CD4-positive, alpha-beta T cell treated with Interleukin-17A for 4 hours (primary cell): ENCODE results near the gene KCNJ16.

Source experiments
- DNase-seq: peaks from one replicate; pipeline ENCODE4 v3.0.0-alpha.2; 2020; ENCODE audit warnings: mixed read lengths

Gene KCNJ16

DNA sequence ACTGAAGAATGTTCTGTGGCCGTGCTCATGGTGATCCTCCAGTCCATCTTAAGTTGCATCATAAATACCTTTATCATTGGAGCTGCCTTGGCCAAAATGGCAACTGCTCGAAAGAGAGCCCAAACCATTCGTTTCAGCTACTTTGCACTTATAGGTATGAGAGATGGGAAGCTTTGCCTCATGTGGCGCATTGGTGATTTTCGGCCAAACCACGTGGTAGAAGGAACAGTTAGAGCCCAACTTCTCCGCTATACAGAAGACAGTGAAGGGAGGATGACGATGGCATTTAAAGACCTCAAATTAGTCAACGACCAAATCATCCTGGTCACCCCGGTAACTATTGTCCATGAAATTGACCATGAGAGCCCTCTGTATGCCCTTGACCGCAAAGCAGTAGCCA lies 57.5 kb downstream of the KCNJ16 start:
- no peak for DNase-seq

DNA sequence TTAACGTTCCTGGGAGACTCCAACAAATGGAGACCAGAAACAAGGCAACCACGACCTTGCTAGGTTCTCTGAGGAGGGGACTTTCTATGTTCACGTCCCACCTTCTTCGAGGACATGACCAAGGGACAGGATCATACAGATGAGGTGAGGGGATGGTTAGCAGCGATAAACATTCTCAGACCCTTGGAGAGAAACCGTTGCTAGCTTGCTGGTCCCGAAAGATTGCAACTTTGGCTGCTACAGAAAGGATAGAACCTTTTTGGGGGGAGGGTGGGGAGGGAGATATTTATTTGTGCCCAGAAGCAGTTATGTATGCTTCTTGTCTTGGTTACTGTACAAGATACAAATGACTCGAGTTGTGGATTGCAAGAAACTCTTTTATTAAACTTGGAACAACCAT lies 59.0 kb downstream of the KCNJ16 start:
- DNase-seq = no peak

DNA sequence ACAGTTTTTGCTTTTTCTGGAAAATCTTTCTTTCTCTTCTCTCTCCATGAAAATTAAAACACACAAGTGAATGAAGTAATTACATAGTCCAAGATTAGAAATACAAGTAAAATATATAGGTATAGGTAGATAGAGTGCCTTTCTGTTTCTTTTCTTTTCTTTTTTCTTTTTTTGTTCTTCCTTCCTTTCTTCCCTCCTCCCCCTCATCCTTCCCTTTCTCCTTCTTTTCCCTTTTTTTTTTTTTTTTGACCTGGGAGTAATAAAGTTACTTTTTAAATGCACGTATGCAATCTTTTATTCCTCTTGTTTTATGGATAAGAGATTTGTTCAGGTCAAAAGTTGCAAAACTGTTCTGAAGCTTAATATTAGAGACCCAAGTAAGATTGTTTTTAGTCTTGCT lies 59.8 kb downstream of the KCNJ16 start:
- no peak for DNase-seq

DNA sequence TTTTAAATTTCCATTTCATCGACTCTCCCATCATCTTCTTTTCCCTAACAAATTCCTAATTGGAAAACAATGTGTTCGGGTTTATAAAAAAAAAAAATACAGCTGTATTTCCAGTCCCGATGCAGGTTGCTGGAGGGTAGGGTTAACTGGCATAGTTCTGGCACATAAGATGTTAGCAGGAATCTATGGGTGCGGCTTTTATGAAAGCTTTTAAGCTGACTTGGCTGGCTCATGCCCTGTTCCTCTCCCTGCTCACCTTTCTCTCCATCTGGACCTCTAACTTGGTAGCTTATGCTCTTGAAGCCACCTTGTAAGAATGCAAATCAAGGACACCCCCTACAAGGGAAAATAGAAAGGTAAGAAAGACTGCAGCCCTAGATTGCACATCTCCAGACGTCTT lies 61.1 kb downstream of the KCNJ16 start:
- no peak for DNase-seq

DNA sequence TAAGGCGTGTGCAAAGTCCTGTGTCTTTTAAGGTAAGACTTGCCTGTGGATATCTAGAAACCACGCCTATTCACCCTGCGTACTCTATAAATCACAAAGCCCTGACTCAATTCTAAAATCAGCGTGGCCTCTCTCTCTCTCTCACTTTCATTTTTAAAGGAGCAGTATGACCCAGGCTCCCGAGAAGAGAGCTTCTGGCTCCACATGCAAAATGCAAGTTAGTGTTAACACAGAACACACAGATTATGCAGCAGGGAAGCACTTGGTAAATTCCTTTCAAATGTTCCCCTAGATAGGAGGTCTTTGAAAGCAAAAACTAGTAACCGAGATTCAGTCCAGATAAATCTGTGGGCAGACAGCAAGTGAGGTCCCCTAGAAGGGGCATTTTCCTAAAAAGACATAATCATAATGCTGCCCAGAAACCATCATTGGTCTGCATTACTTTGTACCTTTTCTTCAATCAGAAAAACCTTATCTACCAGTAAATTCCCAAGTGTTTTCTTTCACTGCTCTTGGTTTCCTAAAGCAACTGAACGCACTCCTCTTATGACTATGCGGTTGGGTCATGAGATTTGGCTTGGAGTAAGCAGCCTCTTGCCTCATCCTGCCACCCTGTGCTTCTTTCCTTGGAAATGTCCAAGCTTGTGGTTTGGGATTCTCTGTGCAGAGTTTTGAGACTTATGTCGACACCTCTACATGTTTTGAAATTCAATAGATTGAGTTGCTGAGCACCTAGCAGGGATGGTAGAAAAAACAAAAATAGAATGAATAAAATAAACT lies 62.6 kb downstream of the KCNJ16 start:
- DNase-seq = no peak

DNA sequence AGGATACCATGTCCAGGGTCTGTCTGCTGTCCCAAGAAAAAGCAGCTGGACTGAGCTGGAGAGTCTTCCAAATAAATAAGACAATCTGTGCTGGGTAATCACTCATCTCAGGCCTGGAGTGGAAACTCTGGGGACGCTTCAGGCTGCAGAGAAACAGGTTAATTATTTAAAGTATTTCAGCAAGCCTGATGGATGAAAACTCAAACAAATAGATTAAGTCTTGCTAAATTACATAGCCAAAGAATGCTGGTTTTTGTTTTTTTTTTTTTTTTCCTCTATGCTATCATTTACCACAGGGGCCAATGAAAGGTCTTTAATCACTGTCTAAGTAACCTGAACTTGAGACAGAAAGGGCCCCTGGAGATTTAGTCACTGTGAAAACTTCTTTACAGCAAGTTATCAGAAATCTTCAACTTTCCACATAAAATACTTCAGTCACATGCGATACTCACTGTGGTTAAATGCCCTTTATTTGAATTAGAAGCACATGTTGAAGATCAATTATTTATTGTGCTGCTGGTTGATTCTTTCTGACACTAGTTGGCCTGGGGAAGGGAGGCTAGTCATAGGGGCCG lies 63.4 kb downstream of the KCNJ16 start:
- no peak for DNase-seq

DNA sequence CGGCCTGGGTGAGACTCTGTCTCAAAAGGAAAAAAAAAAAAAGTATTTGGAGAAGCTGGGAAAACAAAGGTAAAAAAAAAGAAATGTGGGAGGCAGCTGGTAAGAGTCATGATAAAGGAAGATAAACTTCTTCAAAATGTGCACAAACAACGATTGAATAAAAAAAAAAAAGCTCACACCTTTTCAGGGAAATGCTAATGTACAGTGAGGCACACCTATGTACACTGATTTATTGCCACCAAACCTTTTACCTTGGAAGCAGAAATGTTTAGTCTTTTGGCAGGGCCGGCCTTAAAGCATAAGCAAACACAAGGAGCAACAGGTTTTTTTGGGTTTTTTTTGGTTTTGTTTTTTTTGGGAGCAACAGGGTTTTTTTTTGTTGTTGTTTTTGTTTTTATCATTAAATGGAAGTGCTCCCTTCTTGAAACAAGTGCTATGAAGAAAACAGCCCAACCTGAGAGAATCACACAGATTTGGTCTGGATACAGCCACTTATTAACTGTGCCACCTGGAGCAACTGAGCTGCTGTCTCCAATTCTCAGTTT lies 64.5 kb downstream of the KCNJ16 start:
- no peak for DNase-seq

DNA sequence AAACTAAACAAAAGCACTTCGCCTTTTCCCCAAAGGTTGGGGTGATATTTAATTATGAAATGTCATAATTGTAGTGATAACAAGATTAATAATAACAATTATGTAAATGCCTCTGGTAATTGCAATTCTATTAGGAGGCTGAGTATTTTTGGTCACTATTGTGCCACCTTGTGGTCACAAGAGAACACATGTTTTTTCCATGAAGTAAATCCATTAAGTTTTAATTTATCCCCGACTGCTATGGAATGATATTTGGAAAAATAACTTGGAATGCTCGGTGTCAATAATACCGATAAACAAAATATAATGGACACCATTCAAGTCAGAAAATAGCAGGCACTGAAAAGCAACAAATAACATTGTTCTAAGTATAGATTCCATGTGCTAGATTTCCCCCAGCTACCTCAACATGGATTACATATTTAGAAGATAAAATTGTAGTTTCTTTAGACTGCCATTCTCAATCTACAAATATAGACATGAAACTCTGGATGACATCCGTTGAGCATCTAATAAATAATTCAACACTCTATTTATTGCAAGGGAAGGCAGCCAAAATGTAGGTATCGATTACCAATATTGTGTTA lies 69.3 kb downstream of the KCNJ16 start:
- no peak for DNase-seq

DNA sequence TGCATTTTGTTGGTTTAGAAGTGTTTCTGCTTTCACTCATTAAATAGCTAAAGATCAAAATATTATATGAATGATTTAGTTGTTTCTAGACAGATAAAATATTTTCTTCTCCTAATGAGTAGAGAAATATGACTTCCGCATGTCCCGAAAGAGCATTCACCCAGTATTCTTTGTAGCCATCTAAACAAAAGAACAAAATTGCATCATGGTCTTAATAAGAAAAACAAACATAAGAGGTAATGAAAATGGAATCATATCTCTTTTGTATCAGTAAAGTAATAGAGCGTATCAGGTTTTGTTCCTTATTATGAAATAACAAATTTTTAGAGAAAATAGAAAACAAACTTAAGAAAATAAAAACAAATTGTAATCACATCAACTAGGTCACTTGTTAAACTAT lies 78.2 kb downstream of the KCNJ16 start:
- no peak for DNase-seq

DNA sequence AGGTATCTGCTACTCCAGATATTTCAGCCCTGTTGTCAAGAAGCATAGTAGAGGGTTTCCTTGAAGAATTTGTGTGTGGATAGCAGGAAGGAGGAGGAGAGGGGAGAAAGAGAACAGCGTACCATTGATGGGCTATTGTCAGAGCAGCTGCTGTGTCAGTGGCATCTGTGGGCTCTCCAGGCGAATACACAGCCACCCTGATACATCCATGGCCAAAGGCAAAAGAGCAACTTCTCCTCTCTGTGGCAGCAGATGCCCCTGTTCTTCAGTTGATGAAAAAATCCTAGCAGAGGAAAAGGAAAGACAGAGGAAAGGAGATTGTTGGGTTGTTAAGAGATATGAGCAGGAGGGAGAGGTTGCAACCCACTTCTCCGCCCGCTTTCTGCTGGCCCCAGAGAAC lies 82.1 kb downstream of the KCNJ16 start:
- DNase-seq = no peak

DNA sequence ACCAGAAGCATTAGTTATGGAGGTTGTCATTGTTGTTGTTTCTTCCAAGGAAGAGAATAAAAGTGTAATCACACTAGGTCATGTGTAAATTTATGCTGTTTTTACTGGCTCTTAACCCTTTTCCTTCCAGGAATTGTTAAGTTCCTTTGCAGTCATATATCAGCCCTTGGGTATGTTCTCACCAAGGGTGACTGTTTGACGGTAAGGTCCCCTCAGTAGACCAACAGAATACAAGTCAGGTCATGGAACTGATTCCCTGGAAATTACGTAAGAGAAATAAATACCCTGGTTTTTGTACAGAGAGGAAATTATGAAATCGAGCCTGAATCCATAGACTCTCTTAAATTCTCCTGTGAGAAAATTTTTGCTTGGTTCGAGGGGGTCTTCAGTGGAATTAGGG lies 83.2 kb downstream of the KCNJ16 start:
- no peak for DNase-seq

DNA sequence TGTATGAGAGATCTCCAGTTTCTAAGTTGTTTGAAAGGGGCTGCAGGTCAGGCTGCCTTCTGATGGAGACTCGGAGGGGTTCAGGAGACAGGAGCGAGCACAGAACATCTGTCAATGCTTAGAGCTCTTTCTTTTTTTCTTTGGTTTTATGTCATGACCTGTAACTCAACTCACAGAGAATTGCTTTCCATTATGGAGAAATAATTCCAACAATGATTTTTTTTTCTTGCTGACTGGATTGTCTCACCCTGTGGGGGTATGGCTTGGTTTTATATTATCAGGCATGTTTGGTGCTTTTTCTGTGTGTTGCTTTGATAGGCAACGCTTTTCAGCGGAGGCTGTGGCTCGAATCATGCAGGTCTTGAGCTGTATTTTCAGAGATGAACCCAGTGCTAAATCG lies 83.6 kb downstream of the KCNJ16 start:
- no peak for DNase-seq

DNA sequence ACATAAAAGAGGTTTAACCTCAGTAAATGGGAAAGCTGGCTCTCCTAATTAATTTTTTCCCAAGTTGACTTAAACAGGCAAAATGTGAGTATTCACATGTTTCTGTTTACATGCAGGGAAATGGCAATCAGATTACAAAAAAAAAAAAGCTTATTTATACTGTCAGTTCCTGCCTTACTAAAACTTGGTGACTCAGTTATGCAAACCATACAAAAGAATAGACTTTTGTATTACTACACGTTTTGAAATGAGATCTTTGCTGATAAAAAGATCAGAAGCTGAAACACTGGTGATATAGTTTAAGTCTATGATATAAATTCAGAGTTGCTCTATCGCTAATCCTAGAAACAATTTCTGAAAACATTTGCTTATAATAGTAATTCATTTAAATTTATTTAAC lies 85.0 kb downstream of the KCNJ16 start:
- no peak for DNase-seq

DNA sequence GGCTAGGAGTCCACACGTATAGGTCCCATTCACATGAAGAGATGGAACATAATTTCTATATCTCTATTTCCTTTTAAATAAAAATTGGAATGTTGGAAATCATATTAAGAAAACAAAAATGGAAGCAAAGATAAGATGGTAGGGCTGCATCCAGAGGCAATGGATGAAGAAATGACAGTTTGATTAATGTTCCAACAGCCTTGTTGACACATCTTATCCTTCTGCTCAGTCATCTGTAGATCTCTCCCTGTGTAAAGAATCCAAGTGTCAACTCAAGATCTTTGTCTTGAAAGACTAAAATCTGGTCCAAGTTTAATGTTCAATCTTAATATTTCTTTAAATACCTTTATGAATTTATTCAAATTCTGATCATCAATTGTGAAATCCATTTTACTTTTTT lies 86.5 kb downstream of the KCNJ16 start:
- DNase-seq = no peak

DNA sequence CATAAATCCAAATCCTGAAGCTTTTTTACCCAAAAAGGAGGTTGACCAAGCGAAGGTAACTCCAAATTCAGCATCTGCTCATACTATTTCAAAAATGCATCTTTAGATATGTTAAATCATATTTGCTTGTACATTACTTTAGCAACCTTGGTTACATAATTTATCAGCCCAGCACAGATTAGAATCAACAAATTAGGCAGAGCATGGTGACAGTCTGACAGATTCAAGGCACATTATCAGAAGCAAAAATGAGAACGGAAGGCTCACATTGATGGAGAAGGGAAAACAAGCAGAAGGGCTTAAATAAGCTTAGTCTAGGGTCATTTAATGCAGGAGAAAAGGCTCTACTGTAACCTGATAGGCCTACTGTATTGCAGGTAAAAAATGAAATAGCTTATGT lies 90.4 kb downstream of the KCNJ16 start:
- DNase-seq = no peak

DNA sequence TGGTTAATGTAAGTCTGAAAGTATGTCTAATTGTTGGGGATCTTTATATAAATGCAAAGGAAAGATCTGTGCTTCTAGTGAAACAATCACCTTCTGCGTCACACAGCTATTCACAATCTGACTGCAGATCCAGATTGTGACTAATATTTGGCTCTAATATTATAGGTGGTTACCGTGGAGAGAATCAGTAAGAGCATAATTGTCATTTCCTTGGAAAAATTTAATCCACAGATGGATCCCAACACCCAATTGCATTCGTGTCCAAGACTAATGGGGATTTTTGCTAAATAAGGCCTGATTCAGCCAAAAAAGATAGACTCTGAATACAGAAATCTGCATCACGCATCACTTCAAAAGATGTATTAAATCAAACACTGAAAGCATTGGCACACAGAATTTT lies 91.6 kb downstream of the KCNJ16 start:
- DNase-seq = no peak

DNA sequence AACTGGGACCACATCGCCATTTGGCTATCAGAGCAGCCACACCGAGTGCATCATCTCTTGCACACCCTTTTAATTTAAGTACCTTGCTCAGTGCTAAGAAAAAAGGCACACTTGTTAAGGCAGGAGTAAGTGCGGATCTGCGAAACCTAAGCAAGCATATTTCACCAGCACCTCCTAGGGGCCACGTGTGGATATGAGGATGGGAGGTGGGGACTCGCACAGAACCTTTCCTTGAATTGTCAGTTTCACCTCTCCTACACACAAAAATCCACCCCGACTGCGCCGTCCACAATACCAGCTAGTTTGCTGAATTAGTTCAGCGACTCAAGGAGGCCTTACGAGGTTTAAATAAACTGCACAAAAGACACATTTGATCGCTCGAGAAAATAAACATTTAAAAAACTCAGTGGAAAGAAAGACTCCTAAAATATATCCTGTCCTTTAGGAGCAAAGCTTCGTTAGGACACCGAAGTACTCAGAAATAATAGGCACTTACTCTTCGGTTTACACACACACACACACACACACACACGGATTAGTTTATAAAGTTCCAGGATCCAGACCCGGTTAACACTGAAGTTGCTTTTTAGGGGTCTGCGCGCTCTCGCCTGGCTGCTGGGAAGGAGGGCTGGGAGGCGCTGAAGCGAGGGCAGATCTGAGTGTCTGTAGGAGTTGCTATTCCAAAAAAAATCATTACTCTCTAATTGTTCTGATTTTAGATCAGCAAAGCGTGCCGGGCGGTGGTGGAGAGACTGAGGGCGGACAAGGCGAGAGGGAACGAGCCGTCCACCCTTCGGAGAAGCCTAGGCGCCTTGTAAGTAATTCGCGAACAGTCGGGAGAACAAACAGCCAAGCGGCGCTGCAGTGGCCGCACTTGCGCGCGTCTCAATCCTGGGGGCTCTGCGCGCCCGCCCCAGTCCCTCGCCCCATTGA lies 93.3 kb downstream of the KCNJ16 start:
- DNase-seq = no peak

DNA sequence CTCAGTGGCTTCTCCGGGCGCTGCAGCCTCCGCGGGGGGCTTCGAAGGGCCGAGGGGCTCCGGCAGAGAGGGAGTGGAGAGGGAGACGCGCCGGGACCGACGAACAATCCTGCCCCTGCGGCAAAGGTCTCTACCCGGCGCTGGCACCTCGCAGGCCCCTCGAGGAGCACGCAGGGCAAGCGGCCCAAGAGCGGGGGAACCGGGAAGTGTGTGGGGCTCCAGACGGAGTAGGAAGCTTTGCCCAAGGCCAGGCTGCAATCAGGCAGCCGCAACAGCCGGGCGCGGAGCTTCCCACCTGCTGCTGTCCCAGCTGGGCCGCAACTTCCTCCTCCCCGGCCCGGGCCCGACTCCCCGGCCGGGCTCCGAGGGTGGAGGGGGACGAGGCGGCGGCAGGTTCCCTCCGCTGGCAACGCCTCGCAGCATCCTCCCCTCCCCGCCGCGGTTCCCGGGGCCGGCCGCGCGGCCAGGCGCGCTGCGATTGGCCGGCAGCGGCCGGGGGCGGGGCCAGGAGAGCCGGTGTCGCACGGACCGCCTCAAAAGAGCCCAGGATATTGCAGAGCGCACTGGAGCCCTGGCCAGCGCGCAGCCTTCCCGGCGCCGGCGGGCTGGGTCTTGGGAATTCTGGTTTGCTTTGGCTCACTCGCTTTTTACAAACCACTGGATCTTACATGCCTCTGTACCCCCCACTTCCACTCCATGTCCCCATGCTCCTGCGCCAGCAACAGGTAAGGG lies 94.1 kb downstream of the KCNJ16 start, which contains the start of gene KCNJ2:
Gene KCNJ2 (plus strand): TSS at position 556 of the 732 bp plus-strand sequence. CDS start 5,508 bp downstream, outside the sequence.
- DNase-seq = peak; percentile 21

DNA sequence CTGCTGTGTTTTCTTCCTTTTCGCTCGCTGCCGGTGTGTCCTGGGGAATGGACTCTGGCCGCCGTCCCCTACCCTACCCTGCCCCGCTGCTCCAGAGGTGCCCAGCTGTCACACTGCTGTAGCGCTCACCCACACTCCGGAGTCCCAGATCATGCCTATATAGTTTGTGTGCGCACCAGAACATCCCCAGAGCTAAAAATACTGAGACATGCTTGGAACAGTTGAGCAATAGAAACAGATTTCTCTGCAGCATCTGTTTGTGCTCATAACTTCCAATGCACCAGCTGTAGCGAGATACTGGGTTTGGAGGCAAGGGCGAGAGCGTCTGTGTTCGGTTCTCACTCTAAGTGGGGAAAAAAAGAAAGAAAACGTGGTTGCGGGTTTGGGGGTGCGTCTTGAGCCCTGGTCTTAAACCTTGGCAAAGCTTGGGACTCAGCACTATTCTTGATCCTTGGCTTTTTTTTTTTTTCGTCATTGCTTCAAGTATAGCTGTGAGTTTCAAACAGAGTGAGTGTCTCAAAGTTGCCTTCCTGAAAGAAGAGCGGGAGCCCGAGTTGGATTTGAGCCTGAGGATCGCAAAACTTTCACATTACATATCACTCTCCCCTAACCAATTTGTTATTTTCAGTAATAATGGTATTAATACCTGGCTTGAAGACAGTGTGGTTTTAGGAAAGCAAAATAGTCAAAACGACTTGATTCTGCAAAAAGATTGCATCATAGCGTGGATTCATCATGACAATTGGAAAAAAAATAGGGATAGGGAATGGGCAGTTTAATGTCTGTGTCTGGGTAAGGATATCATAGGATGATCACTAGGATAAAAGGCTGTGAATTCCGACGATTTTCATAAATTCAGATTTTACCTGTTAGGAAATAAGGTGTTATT lies 94.9 kb downstream of the KCNJ16 start:
- no peak for DNase-seq

DNA sequence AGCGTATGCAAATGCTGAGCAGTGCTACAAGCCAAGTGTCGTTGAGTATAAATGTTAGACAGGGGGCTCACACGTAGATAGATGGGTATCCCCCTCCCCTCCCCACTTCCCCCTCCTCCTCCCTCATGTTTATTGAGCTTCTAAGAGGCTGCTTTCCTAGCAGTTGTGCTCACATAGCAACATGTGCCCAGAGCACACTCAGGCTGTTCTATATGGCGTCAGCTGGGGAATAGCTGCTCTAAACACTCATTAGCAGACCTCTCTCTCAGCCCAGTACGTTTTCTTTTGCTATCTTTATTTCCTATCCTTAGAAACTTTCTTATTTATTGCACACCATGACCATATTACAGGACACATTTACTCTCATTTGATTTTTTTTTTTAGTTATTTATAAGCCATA lies 96.1 kb downstream of the KCNJ16 start:
- DNase-seq = no peak

DNA sequence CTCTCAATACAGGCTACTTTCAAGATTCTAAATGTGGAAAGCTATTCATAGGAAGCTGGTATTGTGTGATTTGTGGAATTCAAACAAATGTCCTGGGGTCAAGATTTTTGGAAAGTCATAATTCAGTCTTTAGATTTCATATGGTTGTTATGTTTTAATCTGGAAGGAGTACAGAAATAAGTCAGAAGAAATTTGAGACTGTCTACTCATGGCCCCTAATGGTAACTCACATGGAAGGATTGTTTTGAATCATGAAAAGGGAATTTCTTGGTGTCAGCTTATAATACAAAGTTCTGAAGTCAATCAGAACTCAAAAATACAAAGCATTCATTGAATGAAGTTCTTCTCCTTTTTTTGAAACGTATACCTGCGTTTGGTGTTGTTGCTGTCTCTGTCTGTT lies 97.4 kb downstream of the KCNJ16 start:
- no peak for DNase-seq
